WERI-Rb-1 (cell line): ENCODE measurements around the gene PLXNA4.

ENCODE experiments used
- DNase-seq: peaks from one replicate; pipeline ENCODE4 v3.0.0-alpha.2; 2020
- H3K27ac ChIP-seq: fragments of 250-450 bp; sonication (Bioruptor Pico); 2 replicates; pipeline ENCODE4 v1.5.1; 2020; ENCODE audit warnings: mild to moderate bottlenecking, moderate library complexity
- H3K27me3 ChIP-seq: fragments of 250-450 bp; sonication (Bioruptor Pico); 2 replicates; pipeline ENCODE4 v1.5.1; 2021; ENCODE audit warnings: mild to moderate bottlenecking, low read depth, moderate library complexity; ENCODE audit not compliant: insufficient read depth, severe bottlenecking
- H3K36me3 ChIP-seq: fragments of 250-450 bp; sonication (Bioruptor Pico); 2 replicates; pipeline ENCODE4 v1.5.1; 2020; ENCODE audit warnings: mild to moderate bottlenecking, moderate library complexity
- H3K4me3 ChIP-seq: 2 replicates; pipeline ENCODE4 v1.5.1; 2011; ENCODE audit warnings: low read depth, mild to moderate bottlenecking, control low read depth, low read length
- H3K9me3 ChIP-seq: fragments of 250-450 bp; sonication (Bioruptor Pico); 2 replicates; pipeline ENCODE4 v1.5.1; 2021; ENCODE audit warnings: mild to moderate bottlenecking, moderate library complexity; ENCODE audit not compliant: severe bottlenecking
- TF ChIP-seq, protein P1 (sequence below): IDR thresholded peaks from 2 replicates; pipeline ENCODE4 v1.5.1; 2011; ENCODE audit warnings: low read depth, mild to moderate bottlenecking, control low read depth, inconsistent platforms, low read length

PLXNA4 gene

DNA sequence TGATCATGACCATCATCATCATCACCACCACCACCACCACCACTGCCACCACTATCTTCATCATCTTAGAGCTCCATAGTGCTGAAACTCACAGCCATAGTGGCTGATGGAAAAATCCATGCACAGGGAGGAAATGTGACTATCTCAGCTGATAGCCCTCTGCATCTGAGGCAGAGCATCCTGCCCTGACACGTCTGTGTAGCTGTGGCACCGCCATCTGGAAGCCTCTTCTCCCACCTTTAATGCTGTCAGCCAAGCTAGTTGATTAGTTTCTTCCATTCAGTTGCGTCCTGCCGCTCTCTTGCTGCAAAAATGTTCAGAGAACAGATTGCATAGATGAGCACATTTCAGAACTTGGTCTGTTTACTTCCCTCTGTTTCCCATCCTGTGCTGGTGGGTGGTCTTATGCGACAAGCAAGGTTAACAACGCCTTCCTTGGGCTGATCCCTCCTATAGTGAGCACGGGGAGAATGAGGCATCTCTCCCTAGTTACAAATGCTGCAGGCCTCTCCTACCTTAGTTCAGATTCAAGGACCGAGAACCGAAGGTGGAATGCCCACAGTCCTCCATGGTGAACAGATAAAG lies 478.6 kb downstream of the PLXNA4 start:
- no peak for DNase-seq
- Histone ChIP-seq H3K36me3 (no peaks in the 10 kb centered on the region), H3K27me3 (no peaks in the 10 kb centered on the region), H3K27ac (no peak overlapping the region), H3K4me3 (no peak overlapping the region), H3K9me3 (no peaks in the 10 kb centered on the region)
- TF ChIP-seq, protein P1, sequence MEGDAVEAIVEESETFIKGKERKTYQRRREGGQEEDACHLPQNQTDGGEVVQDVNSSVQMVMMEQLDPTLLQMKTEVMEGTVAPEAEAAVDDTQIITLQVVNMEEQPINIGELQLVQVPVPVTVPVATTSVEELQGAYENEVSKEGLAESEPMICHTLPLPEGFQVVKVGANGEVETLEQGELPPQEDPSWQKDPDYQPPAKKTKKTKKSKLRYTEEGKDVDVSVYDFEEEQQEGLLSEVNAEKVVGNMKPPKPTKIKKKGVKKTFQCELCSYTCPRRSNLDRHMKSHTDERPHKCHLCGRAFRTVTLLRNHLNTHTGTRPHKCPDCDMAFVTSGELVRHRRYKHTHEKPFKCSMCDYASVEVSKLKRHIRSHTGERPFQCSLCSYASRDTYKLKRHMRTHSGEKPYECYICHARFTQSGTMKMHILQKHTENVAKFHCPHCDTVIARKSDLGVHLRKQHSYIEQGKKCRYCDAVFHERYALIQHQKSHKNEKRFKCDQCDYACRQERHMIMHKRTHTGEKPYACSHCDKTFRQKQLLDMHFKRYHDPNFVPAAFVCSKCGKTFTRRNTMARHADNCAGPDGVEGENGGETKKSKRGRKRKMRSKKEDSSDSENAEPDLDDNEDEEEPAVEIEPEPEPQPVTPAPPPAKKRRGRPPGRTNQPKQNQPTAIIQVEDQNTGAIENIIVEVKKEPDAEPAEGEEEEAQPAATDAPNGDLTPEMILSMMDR: no peak

DNA sequence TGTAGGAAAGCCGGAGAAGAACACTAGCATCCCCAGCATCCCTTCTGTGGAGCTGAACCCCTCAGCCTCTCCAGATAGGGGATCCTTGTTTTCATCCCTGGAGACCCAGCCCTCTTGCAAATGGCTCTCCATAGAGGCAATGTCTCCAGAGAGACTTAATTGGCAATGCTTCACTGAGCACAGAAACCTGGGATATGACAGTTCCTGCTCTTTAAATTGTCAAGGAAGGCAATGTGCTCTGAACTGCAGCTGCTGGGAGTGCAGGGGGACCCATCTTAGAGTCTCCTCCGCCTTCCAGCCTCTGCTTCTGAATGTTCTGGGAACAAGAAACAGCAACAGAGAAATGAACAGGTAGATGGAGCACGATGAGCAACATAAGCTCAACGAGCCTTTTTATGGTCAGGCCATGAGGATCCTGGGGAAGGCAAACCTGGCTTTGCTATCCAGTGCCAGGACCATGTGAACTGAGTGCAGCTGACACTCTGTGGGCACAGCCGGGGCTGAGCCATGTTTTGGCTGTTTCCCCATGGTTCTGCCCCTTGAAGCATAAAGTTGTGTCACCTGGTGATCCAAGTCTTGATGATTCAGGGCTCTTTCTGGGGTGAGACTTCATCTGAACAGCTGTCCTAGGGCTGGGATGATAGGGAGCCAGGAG lies 481.0 kb downstream of the PLXNA4 start:
- TF ChIP-seq, protein P1: no peak
- H3K27ac ChIP-seq: no peak overlapping the region
- DNase-seq: no peak
- H3K4me3 ChIP-seq: no peak overlapping the region
- no peaks in the 10 kb centered on the region for H3K9me3 ChIP-seq
- no peaks in the 10 kb centered on the region for H3K27me3 ChIP-seq
- no peaks in the 10 kb centered on the region for H3K36me3 ChIP-seq

DNA sequence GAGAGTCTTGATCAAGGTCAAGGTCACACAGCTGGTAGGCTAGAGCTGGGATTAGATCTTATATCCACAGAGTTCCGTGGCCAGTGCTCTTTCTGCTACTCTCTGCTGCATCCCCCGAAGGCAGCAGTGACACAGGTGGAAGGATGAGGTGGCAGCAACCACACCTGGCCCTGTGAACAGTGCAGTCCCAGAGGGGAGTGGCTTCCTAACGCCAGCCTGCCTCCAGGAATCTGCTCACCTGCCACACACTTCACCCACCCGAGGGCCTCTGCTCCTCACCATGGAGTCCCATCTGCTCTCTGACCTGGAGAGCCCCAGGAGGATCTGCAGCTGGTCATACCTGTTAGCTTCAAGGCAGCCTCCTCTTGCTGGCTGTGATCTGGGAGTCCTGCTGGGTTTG lies 484.2 kb downstream of the PLXNA4 start:
- Histone ChIP-seq H3K27ac (no peak overlapping the region; the same call in 1 of the 2 replicates), H3K4me3 (no peak overlapping the region), H3K36me3 (no peaks in the 10 kb centered on the region), H3K27me3 (no peaks in the 10 kb centered on the region), H3K9me3 (no peaks in the 10 kb centered on the region)
- DNase-seq: peak; percentile 27
- TF ChIP-seq, protein P1: no peak

DNA sequence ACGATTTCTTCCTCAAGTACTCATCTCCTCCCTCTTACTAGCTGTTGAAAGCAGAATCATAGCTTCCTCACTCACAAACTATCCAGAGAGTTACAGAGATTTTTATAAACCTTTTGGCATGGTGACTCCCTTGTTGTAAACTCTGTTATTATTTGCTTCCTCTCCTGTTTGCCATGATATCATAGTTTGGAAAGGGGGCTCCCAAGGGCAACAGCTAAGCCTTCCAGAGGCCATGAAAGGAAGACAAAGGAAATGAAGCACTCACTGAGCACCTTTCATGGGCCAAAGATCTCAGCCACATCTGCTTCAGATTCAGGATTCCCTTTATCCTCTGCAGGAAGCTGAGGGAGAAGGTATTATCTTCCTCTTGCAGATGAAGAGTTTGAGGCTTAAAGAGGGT lies 484.6 kb downstream of the PLXNA4 start:
- Histone ChIP-seq H3K27ac (no peak overlapping the region; the same call in 1 of the 2 replicates), H3K27me3 (no peaks in the 10 kb centered on the region)
- TF ChIP-seq, protein P1: no peak

DNA sequence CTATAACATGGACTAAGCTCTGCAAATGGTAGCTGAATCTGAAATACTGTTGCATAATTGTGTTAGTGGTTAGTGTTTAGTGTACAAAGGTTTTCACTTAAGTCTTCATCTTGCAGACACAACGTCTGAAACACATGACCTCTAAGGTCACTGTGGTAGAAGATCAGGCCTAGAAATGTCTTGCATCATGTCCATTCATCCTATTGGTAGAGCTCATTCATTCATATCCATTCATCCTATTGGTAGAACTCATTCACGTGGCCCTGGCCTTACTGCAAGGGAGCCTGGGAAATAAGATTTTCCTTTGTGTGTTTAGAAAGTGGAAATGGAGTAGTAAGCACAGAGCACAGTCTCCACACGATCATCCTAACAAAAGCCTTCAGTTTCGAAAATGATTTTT lies 485.8 kb downstream of the PLXNA4 start:
- Histone ChIP-seq H3K36me3 (no peaks in the 10 kb centered on the region), H3K9me3 (no peaks in the 10 kb centered on the region), H3K27me3 (no peaks in the 10 kb centered on the region), H3K4me3 (no peak overlapping the region), H3K27ac (no peak overlapping the region)
- no peak for DNase-seq
- TF ChIP-seq, protein P1: no peak

More for the DNA sequence above, 484.6 kb downstream of the PLXNA4 start:
- Histone ChIP-seq H3K36me3 (no peaks in the 10 kb centered on the region), H3K9me3 (no peaks in the 10 kb centered on the region), H3K4me3 (no peak overlapping the region)
- DNase-seq: no peak
